Neural progenitor cell (in vitro differentiated cells): Measurements from ENCODE around the gene ETV7. TPM values are rescaled to one million over a fixed set of nuclear protein-coding genes. Genes with fewer than 3 reads are reported as not detected.
"Not testable (repeated sequence)": the region's sequence is repeated elsewhere in the genome, so short reads cannot be mapped to it uniquely, and the experiment has no call there.

Source experiments
- DNase-seq: peaks from one replicate; pipeline ENCODE4 v3.0.0-alpha.2; 2016; ENCODE audit warnings: low spot score
- H2AFZ ChIP-seq: fragments of 200-600 bp; sonication (generic); replicated peaks from 2 replicates; pipeline ENCODE4 v1.6.1; 2016; ENCODE audit warnings: antibody characterized with exemption
- H3F3A ChIP-seq: fragments of 200-600 bp; sonication (generic); 2 replicates; pipeline ENCODE4 v1.6.1; 2016; ENCODE audit warnings: antibody characterized with exemption, low read depth
- H3K27ac ChIP-seq: fragments of 200-600 bp; sonication (generic); 2 replicates; pipeline ENCODE4 v1.5.1; 2016; ENCODE audit warnings: mild to moderate bottlenecking
- H3K27me3 ChIP-seq: fragments of 200-600 bp; sonication (generic); 2 replicates; pipeline ENCODE4 v1.6.1; 2016; ENCODE audit warnings: mild to moderate bottlenecking, moderate library complexity
- H3K36me3 ChIP-seq: fragments of 200-600 bp; sonication (generic); 2 replicates; pipeline ENCODE4 v1.5.1; 2016
- H3K4me1 ChIP-seq: fragments of 200-600 bp; sonication (generic); 2 replicates; pipeline ENCODE4 v1.6.1; 2016; ENCODE audit warnings: mixed run types
- H3K4me2 ChIP-seq: fragments of 200-600 bp; sonication (generic); 2 replicates; pipeline ENCODE4 v1.6.1; 2016
- H3K4me3 ChIP-seq: fragments of 200-600 bp; sonication (generic); 2 replicates; pipeline ENCODE4 v1.5.1; 2016
- H3K79me2 ChIP-seq: fragments of 200-600 bp; sonication (generic); 2 replicates; pipeline ENCODE4 v1.6.1; 2016; ENCODE audit warnings: low read depth
- H3K9ac ChIP-seq: fragments of 200-600 bp; sonication (generic); 2 replicates; pipeline ENCODE4 v1.6.1; 2016
- H3K9me3 ChIP-seq: fragments of 200-600 bp; sonication (generic); 2 replicates; pipeline ENCODE4 v1.5.1; 2016; ENCODE audit warnings: low read depth
- H4K20me1 ChIP-seq: fragments of 200-600 bp; sonication (generic); 2 replicates; pipeline ENCODE4 v1.6.1; 2016; ENCODE audit warnings: low read depth
- H3K27ac Mint-ChIP-seq: 3 replicates; pipeline ENCODE4 v1.8.0; 2021; ENCODE audit warnings: mixed read lengths
- H3K27me3 Mint-ChIP-seq: 2 replicates; pipeline ENCODE4 v1.8.0; 2022; ENCODE audit warnings: low read depth, mild to moderate bottlenecking, inconsistent platforms, moderate library complexity, mixed read lengths; ENCODE audit not compliant: insufficient read depth
- H3K36me3 Mint-ChIP-seq: 3 replicates; pipeline ENCODE4 v1.8.0; 2021; ENCODE audit warnings: mixed read lengths
- H3K4me1 Mint-ChIP-seq: 3 replicates; pipeline ENCODE4 v1.8.0; 2021; ENCODE audit warnings: mixed read lengths
- H3K4me3 Mint-ChIP-seq: 3 replicates; pipeline ENCODE4 v1.8.0; 2021; ENCODE audit warnings: mild to moderate bottlenecking, moderate library complexity, mixed read lengths
- H3K9me3 Mint-ChIP-seq: 3 replicates; pipeline ENCODE4 v1.8.0; 2020; ENCODE audit warnings: mixed read lengths
- CTCF ChIP-seq: fragments of 200-600 bp; sonication (generic); IDR thresholded peaks from 2 replicates; pipeline ENCODE4 v1.5.1; 2017; ENCODE audit warnings: antibody characterized with exemption, mild to moderate bottlenecking
- EZH2 ChIP-seq: fragments of 200-600 bp; sonication (generic); IDR thresholded peaks from 2 replicates; pipeline ENCODE4 v1.6.1; 2017; ENCODE audit warnings: antibody characterized with exemption, mild to moderate bottlenecking, moderate library complexity
- EZH2phosphoT487 ChIP-seq: fragments of 200-600 bp; sonication (generic); IDR thresholded peaks from 2 replicates; pipeline ENCODE4 v1.6.1; 2017; ENCODE audit warnings: antibody characterized with exemption
- total RNA-seq: library from RNA; depleted of rRNA; stranded (reverse); fragments of >200 nt; gene quantifications from 2 replicates; pipeline ENCODE4 v1.2.3, GENCODE V29; 2015; ENCODE audit warnings: low replicate concordance

Gene ETV7
- total RNA-seq, 1 donor from 2014 or later, result 0.11 TPM

GRCh38 chr6:36364669-36365479 lies 22.6 kb downstream of the ETV7 start:
- H3K4me1 Mint-ChIP-seq, result peaks cover 10% of the 10 kb centered on the region
- no peak overlapping the region for H3K27ac Mint-ChIP-seq
- no peak for DNase-seq
- no peaks in the 10 kb centered on the region for H3K36me3 Mint-ChIP-seq
- Histone ChIP-seq H3K9ac (no peak overlapping the region), H3K4me2 (no peak overlapping the region), H3K36me3 (no peaks in the 10 kb centered on the region), H3K4me1 (no peaks in the 10 kb centered on the region), H3K9me3 (no peaks in the 10 kb centered on the region), H3K79me2 (no peaks in the 10 kb centered on the region), H3F3A (no peaks in the 10 kb centered on the region), H3K27ac (no peak overlapping the region), H4K20me1 (no peaks in the 10 kb centered on the region), H3K4me3 (no peak overlapping the region), H2AFZ (no peak overlapping the region), H3K27me3 (no peaks in the 10 kb centered on the region)
- no peak overlapping the region for H3K4me3 Mint-ChIP-seq
- H3K9me3 Mint-ChIP-seq, result no peaks in the 10 kb centered on the region
- no peak for TF ChIP-seq EZH2
- TF ChIP-seq EZH2phosphoT487, result no peak
- TF ChIP-seq CTCF, result no peak
- H3K27me3 Mint-ChIP-seq, result peaks cover 5% of the 10 kb centered on the region

- not testable (repeated sequence) for H3K4me3 ChIP-seq, H3K4me3 Mint-ChIP-seq, H3K4me1 Mint-ChIP-seq, H3K79me2 ChIP-seq, H3K36me3 ChIP-seq, H3K27ac ChIP-seq, H4K20me1 ChIP-seq, H3K9me3 Mint-ChIP-seq, DNase-seq, H3K9ac ChIP-seq, H3K4me2 ChIP-seq, H2AFZ ChIP-seq, H3F3A ChIP-seq, H3K27me3 Mint-ChIP-seq, H3K4me1 ChIP-seq, H3K9me3 ChIP-seq, H3K36me3 Mint-ChIP-seq, H3K27ac Mint-ChIP-seq, H3K27me3 ChIP-seq
Measured at GRCh38 chr6:36364061-36364635, 23.3 kb downstream of the ETV7 start.

GRCh38 chr6:36363371-36363752 lies 24.1 kb downstream of the ETV7 start:
- H3K9me3 ChIP-seq, H3K27ac Mint-ChIP-seq: not testable (repeated sequence)

GRCh38 chr6:36362551-36363370 lies 24.7 kb downstream of the ETV7 start:
- no peaks in the 10 kb centered on the region for H3F3A ChIP-seq
- H3K4me3 ChIP-seq, result no peak overlapping the region
- no peak for TF ChIP-seq EZH2phosphoT487
- no peak for TF ChIP-seq CTCF
- no peak for TF ChIP-seq EZH2
- Mint-ChIP-seq H3K4me1 (peaks cover 19% of the 10 kb centered on the region), H3K27me3 (peaks cover 5% of the 10 kb centered on the region), H3K36me3 (no peaks in the 10 kb centered on the region), H3K9me3 (no peaks in the 10 kb centered on the region), H3K4me3 (no peak overlapping the region), H3K27ac (no peak overlapping the region)
- H4K20me1 ChIP-seq, result no peaks in the 10 kb centered on the region
- no peaks in the 10 kb centered on the region for H3K9me3 ChIP-seq
- no peaks in the 10 kb centered on the region for H3K36me3 ChIP-seq
- no peak overlapping the region for H3K27ac ChIP-seq
- H3K9ac ChIP-seq, result no peak overlapping the region
- peaks cover 8% of the 10 kb centered on the region for H3K4me1 ChIP-seq
- no peak overlapping the region for H3K4me2 ChIP-seq
- no peaks in the 10 kb centered on the region for H3K27me3 ChIP-seq
- H2AFZ ChIP-seq, result no peak overlapping the region
- no peaks in the 10 kb centered on the region for H3K79me2 ChIP-seq
- DNase-seq, result no peak

More at GRCh38 chr6:36363371-36363752, 24.1 kb downstream of the ETV7 start:
- not testable (repeated sequence) for H3K4me3 Mint-ChIP-seq, H3K79me2 ChIP-seq, H3K27ac ChIP-seq, H3K27me3 Mint-ChIP-seq, H2AFZ ChIP-seq, H3F3A ChIP-seq, H3K4me1 ChIP-seq, H3K36me3 ChIP-seq, H3K27me3 ChIP-seq, H3K9me3 Mint-ChIP-seq, H3K36me3 Mint-ChIP-seq, H3K9ac ChIP-seq, H4K20me1 ChIP-seq, H3K4me2 ChIP-seq, DNase-seq, H3K4me3 ChIP-seq
- peaks cover 13% of the 10 kb centered on the region for H3K4me1 Mint-ChIP-seq
